GM21529 (cell line): ENCODE measurements around the gene VASH2.
A peak's percentile ranks its signal among the peaks of the same experiment; 100 is the strongest.

ENCODE experiments used
- ATAC-seq: cut with Tn5 transposase; IDR thresholded peaks from one replicate; pipeline ENCODE4 v1.9.1; 2021; ENCODE audit not compliant: unreplicated experiment

VASH2 gene

GRCh38 chr1:212928323-212929291, 21.7 kb upstream of the VASH2 start:
- ATAC-seq = peak; percentile 85

- peak; percentile 52 for ATAC-seq
These were observed 19.2 kb upstream of the VASH2 start for GRCh38 chr1:212930986-212931678.

GRCh38 chr1:212933815-212934471, 16.4 kb upstream of the VASH2 start:
- no peak for ATAC-seq

GRCh38 chr1:212935387-212935981, 14.9 kb upstream of the VASH2 start:
- no peak for ATAC-seq

- ATAC-seq = no peak
These were observed 13.3 kb upstream of the VASH2 start for GRCh38 chr1:212937034-212937433.

GRCh38 chr1:212938846-212939245, 11.5 kb upstream of the VASH2 start:
- ATAC-seq = no peak

- ATAC-seq = no peak
These were observed 8.9 kb upstream of the VASH2 start for GRCh38 chr1:212941452-212941851.

GRCh38 chr1:212942679-212943392, 7.5 kb upstream of the VASH2 start:
- no peak for ATAC-seq

GRCh38 chr1:212943393-212943710, 7.0 kb upstream of the VASH2 start:
- ATAC-seq = no peak

GRCh38 chr1:212944229-212944901, 6.0 kb upstream of the VASH2 start:
- ATAC-seq = peak; percentile 56

GRCh38 chr1:212945056-212945455, 5.3 kb upstream of the VASH2 start:
- ATAC-seq = no peak

- no peak for ATAC-seq
These were observed 4.7 kb upstream of the VASH2 start for GRCh38 chr1:212945463-212946160.

GRCh38 chr1:212946872-212947271, 3.5 kb upstream of the VASH2 start:
- ATAC-seq = no peak

- no peak for ATAC-seq
These were observed 570 bp upstream of the VASH2 start for GRCh38 chr1:212949771-212950170.

- no peak for ATAC-seq
These were observed 995 bp downstream of the VASH2 start for GRCh38 chr1:212951126-212951946.

- ATAC-seq = no peak
These were observed 1.8 kb downstream of the VASH2 start for GRCh38 chr1:212951947-212952640.

GRCh38 chr1:212952641-212952976, 2.3 kb downstream of the VASH2 start:
- no peak for ATAC-seq

- ATAC-seq = no peak
These were observed 3.0 kb downstream of the VASH2 start for GRCh38 chr1:212953321-212953720.
